GM18498 (cell line): ENCODE results near the gene CCDC71L.

ENCODE experiments used
- ATAC-seq: cut with Tn5 transposase; IDR thresholded peaks from one replicate; pipeline ENCODE4 v1.9.1; 2021; ENCODE audit warnings: mild to moderate bottlenecking, moderate library complexity; ENCODE audit not compliant: unreplicated experiment

CCDC71L gene

GRCh38 chr7:106626376-106627164 is 34.4 kb downstream of the CCDC71L start:
- no peak for ATAC-seq

- no peak for ATAC-seq
Measured at GRCh38 chr7:106625678-106626301, 35.2 kb downstream of the CCDC71L start.

GRCh38 chr7:106623853-106624252 is 37.1 kb downstream of the CCDC71L start:
- ATAC-seq: no peak

GRCh38 chr7:106623315-106623660 is 37.7 kb downstream of the CCDC71L start:
- ATAC-seq: no peak

GRCh38 chr7:106622654-106623314 is 38.2 kb downstream of the CCDC71L start:
- ATAC-seq: no peak

- no peak for ATAC-seq
Measured at GRCh38 chr7:106621393-106622132, 39.4 kb downstream of the CCDC71L start.

GRCh38 chr7:106620676-106621075 is 40.3 kb downstream of the CCDC71L start:
- ATAC-seq: no peak

GRCh38 chr7:106620034-106620433 is 40.9 kb downstream of the CCDC71L start:
- ATAC-seq: no peak

GRCh38 chr7:106619213-106619612 is 41.7 kb downstream of the CCDC71L start:
- no peak for ATAC-seq

GRCh38 chr7:106618480-106618879 is 42.5 kb downstream of the CCDC71L start:
- no peak for ATAC-seq

- no peak for ATAC-seq
Measured at GRCh38 chr7:106617860-106618259, 43.1 kb downstream of the CCDC71L start.

- ATAC-seq: no peak
Measured at GRCh38 chr7:106616708-106617051, 44.3 kb downstream of the CCDC71L start.

GRCh38 chr7:106615808-106616707 is 44.9 kb downstream of the CCDC71L start:
- ATAC-seq: no peak

- no peak for ATAC-seq
Measured at GRCh38 chr7:106614751-106615150, 46.2 kb downstream of the CCDC71L start.

- ATAC-seq: no peak
Measured at GRCh38 chr7:106613848-106614560, 47.0 kb downstream of the CCDC71L start.

- no peak for ATAC-seq
Measured at GRCh38 chr7:106613279-106613678, 47.7 kb downstream of the CCDC71L start.

- ATAC-seq: no peak
Measured at GRCh38 chr7:106612432-106612831, 48.5 kb downstream of the CCDC71L start.

- no peak for ATAC-seq
Measured at GRCh38 chr7:106611911-106612310, 49.0 kb downstream of the CCDC71L start.

GRCh38 chr7:106610996-106611886 is 49.7 kb downstream of the CCDC71L start:
- no peak for ATAC-seq
